ENCODE results near the gene LPP. TPM values are rescaled to one million over a fixed set of nuclear protein-coding genes. Genes with fewer than 3 reads are reported as not detected.

The LPP gene
- total RNA-seq, 4 donors from 2014 or later: 1,872 to 3,079 (median 2,300) TPM

- Histone ChIP-seq H3K27ac (replicated peaks in 1 of 4) (no peak overlapping the region), H3K4me3 (no peak overlapping the region), H3K4me1 (peaks cover 4 to 50% (median 24%) of the 10 kb centered on the region in 4 donors), H3K9me3 (no peaks in the 10 kb centered on the region), H3K27me3 (no peaks in the 10 kb centered on the region), H3K36me3 (peaks cover 21 to 44% (median 37%) of the 10 kb centered on the region in 4 donors)
- 61% methylated on average over 1 of the region's 1 CpG for WGBS
- DNase-seq (ENCODE audit: extremely low spot score): no peak
- TF ChIP-seq POLR2A (IDR thresholded peaks at IDR 0.05; ENCODE audit: low read depth) (no peak), POLR2AphosphoS5 (IDR thresholded peaks at IDR 0.05) (no peak), CTCF (IDR thresholded peaks at IDR 0.05) (no peak), EP300 (IDR thresholded peaks at IDR 0.05) (no peak)
- intact Hi-C loops (cut with DNase I): no loop called here
Measured at GRCh38 chr3:188868803-188869202, 714.8 kb downstream of the LPP start.

DNA sequence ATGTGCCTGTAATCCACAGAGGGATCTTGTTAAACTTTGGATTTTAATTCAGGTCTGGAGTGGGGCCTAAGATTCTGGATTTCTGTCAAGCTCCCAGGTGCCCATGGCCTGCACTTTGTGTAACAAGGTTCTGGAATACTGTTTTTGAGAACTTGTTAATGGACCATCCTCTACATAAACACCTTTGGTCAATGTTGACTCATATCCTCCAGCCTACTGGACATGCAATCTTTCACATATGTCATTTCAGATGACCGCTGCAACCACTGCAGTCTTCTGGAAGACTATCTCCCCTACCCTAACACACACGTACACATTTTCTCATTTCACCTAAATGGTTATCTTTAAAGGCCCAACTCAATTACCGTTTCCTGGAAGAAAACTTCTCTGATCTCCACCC lies 715.7 kb downstream of the LPP start:
- intact Hi-C loops (cut with DNase I): no loop called here
- no peaks in the 10 kb centered on the region for H3K27me3 ChIP-seq
- H3K9me3 ChIP-seq: no peaks in the 10 kb centered on the region
- no peak for TF ChIP-seq EP300 (IDR thresholded peaks at IDR 0.05)
- no peak for TF ChIP-seq POLR2A (IDR thresholded peaks at IDR 0.05; ENCODE audit: low read depth)
- peak in 1 of 2 donors; percentile 8 for TF ChIP-seq POLR2AphosphoS5 (IDR thresholded peaks at IDR 0.05)
- TF ChIP-seq CTCF (IDR thresholded peaks at IDR 0.05): no peak
- peaks cover 27 to 52% (median 45%) of the 10 kb centered on the region in 4 donors for H3K36me3 ChIP-seq
- no peak for DNase-seq (ENCODE audit: extremely low spot score)
- WGBS: 93% methylated on average over 3 of the region's 3 CpGs
- H3K27ac ChIP-seq (replicated peaks in 1 of 4): no peak overlapping the region
- peaks cover 0 to 42% (median 19%) of the 10 kb centered on the region in 4 donors for H3K4me1 ChIP-seq
- no peak overlapping the region for H3K4me3 ChIP-seq

DNA sequence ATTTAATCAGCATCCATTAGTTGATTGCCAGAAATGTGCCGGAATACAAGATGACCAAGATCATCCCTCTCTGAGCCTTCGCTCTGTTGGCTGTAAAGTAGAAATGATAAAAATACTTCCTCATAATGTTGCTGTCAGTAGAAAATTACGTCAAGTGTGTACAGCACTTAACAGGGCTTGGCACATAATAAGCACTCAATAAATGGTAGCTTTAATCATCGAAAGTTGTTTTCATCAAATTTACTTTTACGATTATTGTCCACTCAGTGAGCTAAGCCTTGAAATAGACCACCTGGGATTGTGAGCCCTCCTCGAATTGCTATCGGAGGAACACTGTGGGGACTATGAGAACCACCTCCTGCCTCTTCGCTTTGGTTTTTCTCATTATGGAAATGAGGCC lies 716.5 kb downstream of the LPP start:
- H3K36me3 ChIP-seq: peaks cover 35 to 60% (median 53%) of the 10 kb centered on the region in 4 donors
- no peak for DNase-seq (ENCODE audit: extremely low spot score)
- no peak overlapping the region for H3K27ac ChIP-seq (replicated peaks in 1 of 4)
- peaks cover 0 to 39% (median 23%) of the 10 kb centered on the region in 4 donors for H3K4me1 ChIP-seq
- TF ChIP-seq POLR2A (IDR thresholded peaks at IDR 0.05; ENCODE audit: low read depth): no peak
- TF ChIP-seq EP300 (IDR thresholded peaks at IDR 0.05): no peak
- TF ChIP-seq POLR2AphosphoS5 (IDR thresholded peaks at IDR 0.05): no peak
- no peak for TF ChIP-seq CTCF (IDR thresholded peaks at IDR 0.05)
- 90% methylated on average over 8 of the region's 8 CpGs for whole genome bisulfite sequencing
- H3K27me3 ChIP-seq: no peaks in the 10 kb centered on the region
- intact Hi-C loops (cut with DNase I): no loop called here
- H3K9me3 ChIP-seq: no peaks in the 10 kb centered on the region
- H3K4me3 ChIP-seq: no peak overlapping the region

GRCh38 chr3:188874576-188874975 lies 720.6 kb downstream of the LPP start:
- WGBS: 85% methylated on average over 1 of the region's 1 CpG
- intact Hi-C loops (cut with DNase I): no loop called here
- Histone ChIP-seq H3K27ac (replicated peaks in 1 of 4) (no peak overlapping the region), H3K4me1 (peaks cover 0 to 24% (median 12%) of the 10 kb centered on the region in 4 donors), H3K27me3 (no peaks in the 10 kb centered on the region), H3K9me3 (no peaks in the 10 kb centered on the region), H3K4me3 (no peak overlapping the region), H3K36me3 (peaks cover 30 to 65% (median 46%) of the 10 kb centered on the region in 4 donors)
- DNase-seq (ENCODE audit: extremely low spot score): no peak
- no peak for TF ChIP-seq POLR2A (IDR thresholded peaks at IDR 0.05; ENCODE audit: low read depth)
- TF ChIP-seq EP300 (IDR thresholded peaks at IDR 0.05): no peak
- no peak for TF ChIP-seq CTCF (IDR thresholded peaks at IDR 0.05)
- no peak for TF ChIP-seq POLR2AphosphoS5 (IDR thresholded peaks at IDR 0.05)

DNA sequence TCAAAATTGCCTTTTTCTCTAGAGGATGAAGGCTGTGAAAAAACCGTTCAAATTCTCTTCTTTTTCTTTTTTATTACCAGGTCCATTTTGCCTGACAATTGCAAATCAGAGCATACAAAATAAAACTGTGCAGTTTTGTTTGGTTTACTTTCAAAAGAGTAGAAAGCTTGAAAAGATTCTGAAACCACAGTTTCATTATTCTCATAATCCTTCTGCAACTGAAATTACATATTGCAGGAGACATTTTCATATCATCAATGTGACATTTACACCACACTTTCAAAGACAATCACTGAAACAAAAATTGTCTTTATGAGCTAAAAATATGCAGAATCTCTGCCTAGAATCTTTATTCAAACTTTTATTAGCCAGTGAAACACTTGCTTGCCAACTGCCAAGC lies 721.5 kb downstream of the LPP start:
- H3K36me3 ChIP-seq: peaks cover 30 to 71% (median 51%) of the 10 kb centered on the region in 4 donors
- DNase-seq (ENCODE audit: extremely low spot score): no peak
- H3K4me3 ChIP-seq: no peak overlapping the region
- intact Hi-C loops (cut with DNase I): no loop called here
- no peaks in the 10 kb centered on the region for H3K9me3 ChIP-seq
- no peak overlapping the region for H3K27ac ChIP-seq (replicated peaks in 1 of 4)
- peaks cover 0 to 20% (median 12%) of the 10 kb centered on the region in 4 donors for H3K4me1 ChIP-seq
- H3K27me3 ChIP-seq: no peaks in the 10 kb centered on the region
- 85% methylated on average over 1 of the region's 1 CpG for WGBS
- TF ChIP-seq POLR2A (IDR thresholded peaks at IDR 0.05; ENCODE audit: low read depth) (no peak), EP300 (IDR thresholded peaks at IDR 0.05) (no peak), CTCF (IDR thresholded peaks at IDR 0.05) (no peak), POLR2AphosphoS5 (IDR thresholded peaks at IDR 0.05) (no peak)
